Spinal cord (tissue), 10 donors: Measurements from ENCODE around the gene NATD1. TPM values are rescaled to one million over a fixed set of nuclear protein-coding genes. Genes with fewer than 3 reads are reported as not detected.
"Not testable (repeated sequence)": the region's sequence is repeated elsewhere in the genome, so short reads cannot be mapped to it uniquely, and the experiment has no call there.

Experiments used
- DNase-seq, 6 donors: peaks; one replicate each; pipeline versions ENCODE4 v3.0.0 to v3.0.0-alpha.2; 2013 to 2015; ENCODE audit warnings: low spot score in 6 of 6, low read depth in 4 of 6
- H3K27ac ChIP-seq: one replicate; pipeline ENCODE4 v1.5.1; 2013; ENCODE audit warnings: low read depth, low read length, control low read depth
- H3K27me3 ChIP-seq: one replicate; pipeline ENCODE4 v1.6.1; 2013; ENCODE audit warnings: low read length; ENCODE audit not compliant: control insufficient read depth, insufficient read depth
- H3K36me3 ChIP-seq: one replicate; pipeline ENCODE4 v1.6.1; 2013; ENCODE audit warnings: low read length; ENCODE audit not compliant: control insufficient read depth, insufficient read depth
- H3K4me1 ChIP-seq: one replicate; pipeline ENCODE4 v1.6.1; 2013; ENCODE audit warnings: low read length; ENCODE audit not compliant: control insufficient read depth, insufficient read depth
- H3K4me3 ChIP-seq: one replicate; pipeline ENCODE4 v1.5.1; 2013; ENCODE audit warnings: low read depth, low read length, control low read depth
- H3K9me3 ChIP-seq: one replicate; pipeline ENCODE4 v1.6.1; 2013; ENCODE audit warnings: low read length; ENCODE audit not compliant: control insufficient read depth, insufficient read depth
- WGBS: methylation state at CpG from one replicate; pipeline ENCODE4 v1.1.5; 2013; ENCODE audit warnings: missing lambda C conversion rate; ENCODE audit not compliant: insufficient coverage; 5-methylcytosine and 5-hydroxymethylcytosine counted together
- polyA plus RNA-seq, 2 donors: library from polyadenylated mRNA; unstranded; fragments of 120-200 nt; gene quantifications; one replicate each; pipeline ENCODE4 v1.2.1, GENCODE V29; 2013; ENCODE audit not compliant: insufficient read length in 2 of 2
- total RNA-seq, 2 donors: library from RNA; depleted of rRNA in 1 of 2; stranded (reverse); fragments of 120-200 nt in 1 of 2; fragments of >200 nt in 1 of 2; gene quantifications; one replicate each; pipeline versions ENCODE4 v1.2.3 to v1.2.4, GENCODE V29; 2013 to 2014
- donor health status: healthy.

The NATD1 gene
- total and polyA plus RNA-seq, 4 donors: 2.4 to 10.3 (median 8.0) TPM

- DNase-seq: no peak
- H3K9me3 ChIP-seq: no peaks in the 10 kb centered on the region
- no peaks in the 10 kb centered on the region for H3K27me3 ChIP-seq
- H3K36me3 ChIP-seq: peaks cover 57% of the 10 kb centered on the region
- H3K27ac ChIP-seq: no peak overlapping the region
- 87% methylated on average over 20 of the region's 20 CpGs for WGBS
- H3K4me3 ChIP-seq: no peak overlapping the region
- H3K4me1 ChIP-seq: peaks cover 38% of the 10 kb centered on the region
These were observed 54.8 kb downstream of the NATD1 start for GRCh38 chr17:21198411-21198810.

- Histone ChIP-seq H3K27ac (no peak overlapping the region), H3K4me3 (no peak overlapping the region), H3K9me3 (no peaks in the 10 kb centered on the region), H3K27me3 (no peaks in the 10 kb centered on the region), H3K4me1 (peaks cover 36% of the 10 kb centered on the region), H3K36me3 (peaks cover 44% of the 10 kb centered on the region)
- 96% methylated on average over 3 of the region's 5 CpGs for WGBS
- DNase-seq: no peak
These were observed 57.1 kb downstream of the NATD1 start for GRCh38 chr17:21196126-21196525.

GRCh38 chr17:21194703-21195102, 58.5 kb downstream of the NATD1 start:
- Histone ChIP-seq H3K27me3 (no peaks in the 10 kb centered on the region), H3K4me1 (peaks cover 32% of the 10 kb centered on the region), H3K36me3 (peaks cover 44% of the 10 kb centered on the region), H3K9me3 (no peaks in the 10 kb centered on the region), H3K27ac (peak overlapping the region; percentile 35), H3K4me3 (no peak overlapping the region)
- peak in 4 of 6 donors; percentile 45 to 89 (median 64) for DNase-seq
- 25% methylated on average over 2 of the region's 5 CpGs for WGBS

- Histone ChIP-seq H3K36me3 (peaks cover 44% of the 10 kb centered on the region), H3K4me3 (no peak overlapping the region), H3K27me3 (no peaks in the 10 kb centered on the region), H3K27ac (peak overlapping the region; percentile 35), H3K9me3 (no peaks in the 10 kb centered on the region), H3K4me1 (peaks cover 28% of the 10 kb centered on the region)
- WGBS: 43% methylated on average over 5 of the region's 8 CpGs
- DNase-seq: peak in 1 of 6 donors; percentile 30
These were observed 59.0 kb downstream of the NATD1 start for GRCh38 chr17:21194226-21194625.

- DNase-seq: no peak
- WGBS: 67% methylated on average over 1 of the region's 5 CpGs
- Histone ChIP-seq H3K27me3 (no peaks in the 10 kb centered on the region), H3K27ac (no peak overlapping the region), H3K4me3 (no peak overlapping the region), H3K9me3 (no peaks in the 10 kb centered on the region), H3K36me3 (peaks cover 43% of the 10 kb centered on the region), H3K4me1 (peaks cover 23% of the 10 kb centered on the region)
These were observed 60.2 kb downstream of the NATD1 start for GRCh38 chr17:21193031-21193430.

DNA sequence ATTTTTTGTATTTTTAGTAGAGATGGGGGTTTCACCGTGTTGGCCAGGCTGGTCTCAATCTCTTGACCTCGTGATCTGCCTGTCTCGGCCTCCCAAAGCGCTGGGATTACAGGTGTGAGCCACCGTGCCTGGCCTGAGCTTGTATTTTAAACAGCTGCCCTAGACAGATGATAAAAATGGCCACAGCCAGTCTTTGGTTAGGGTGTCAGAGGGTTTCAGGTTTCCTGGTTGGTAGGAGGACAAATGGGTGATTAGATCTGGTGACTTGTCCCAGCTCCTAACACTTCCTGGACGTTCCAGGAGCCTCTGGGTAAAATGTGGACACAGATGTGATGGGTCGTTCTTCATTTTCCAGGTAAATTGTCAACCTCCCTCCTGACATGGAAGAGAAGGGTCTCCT, 60.8 kb downstream of the NATD1 start:
- 94% methylated on average over 5 of the region's 7 CpGs for WGBS
- H3K27ac ChIP-seq, H3K4me3 ChIP-seq, DNase-seq, H3K27me3 ChIP-seq, H3K9me3 ChIP-seq: not testable (repeated sequence)
- H3K4me1 ChIP-seq: peaks cover 23% of the 10 kb centered on the region
- peaks cover 37% of the 10 kb centered on the region for H3K36me3 ChIP-seq

- peaks cover 33% of the 10 kb centered on the region for H3K36me3 ChIP-seq
- DNase-seq: no peak
- H3K27me3 ChIP-seq: no peaks in the 10 kb centered on the region
- no peak overlapping the region for H3K27ac ChIP-seq
- H3K4me3 ChIP-seq: no peak overlapping the region
- peaks cover 23% of the 10 kb centered on the region for H3K4me1 ChIP-seq
- no peaks in the 10 kb centered on the region for H3K9me3 ChIP-seq
- 63% methylated on average over 2 of the region's 2 CpGs for WGBS
These were observed 61.5 kb downstream of the NATD1 start for GRCh38 chr17:21191698-21192097.

GRCh38 chr17:21190078-21190477, 63.1 kb downstream of the NATD1 start:
- Histone ChIP-seq H3K36me3 (peaks cover 28% of the 10 kb centered on the region), H3K9me3 (no peaks in the 10 kb centered on the region), H3K27me3 (no peaks in the 10 kb centered on the region), H3K4me3 (no peak overlapping the region), H3K4me1 (peaks cover 14% of the 10 kb centered on the region), H3K27ac (no peak overlapping the region)
- no peak for DNase-seq
- WGBS: 94% methylated on average over 2 of the region's 6 CpGs

DNA sequence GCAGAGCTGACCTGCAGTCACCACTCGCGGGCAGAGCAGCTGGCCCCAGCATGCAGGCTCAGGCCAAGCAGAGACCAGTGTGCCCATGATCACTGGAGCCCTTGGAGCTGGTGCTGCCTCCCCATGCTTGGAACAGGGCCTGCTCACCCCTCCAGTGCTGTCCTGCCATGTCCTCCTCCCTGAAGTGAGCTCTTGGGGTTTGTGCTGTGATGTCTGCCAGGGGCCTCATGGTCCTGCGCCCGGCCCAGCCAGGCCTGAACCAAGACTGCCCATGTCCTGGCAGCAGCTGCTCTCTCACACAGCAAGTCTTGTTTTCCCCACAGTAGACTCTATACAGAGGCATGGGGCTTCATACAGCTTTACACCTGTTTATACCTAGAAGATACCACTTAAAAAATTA, 63.8 kb downstream of the NATD1 start:
- 100% methylated on average over 4 of the region's 4 CpGs for WGBS

More for the DNA sequence above, 63.8 kb downstream of the NATD1 start:
- Histone ChIP-seq H3K9me3 (no peaks in the 10 kb centered on the region), H3K4me3 (no peak overlapping the region), H3K36me3 (peaks cover 31% of the 10 kb centered on the region), H3K27ac (no peak overlapping the region), H3K4me1 (peaks cover 8% of the 10 kb centered on the region), H3K27me3 (no peaks in the 10 kb centered on the region)
- DNase-seq: no peak
